Mammary epithelial cell (primary cell): ENCODE measurements around the gene CCL27.

Experiments used
- EZH2 ChIP-seq: IDR thresholded peaks from 2 replicates; pipeline ENCODE4 v1.6.1; 2012; ENCODE audit warnings: low read length, inconsistent platforms, borderline replicate concordance
- TF ChIP-seq, protein P1 (sequence below), 2 donors: IDR thresholded peaks in 1 of 2; conservative IDR thresholded peaks in 1 of 2; 2 replicates each; pipeline ENCODE4 v1.5.1; 2011 to 2012; ENCODE audit warnings: inconsistent platforms in 2 of 2, low read length in 2 of 2, mild to moderate bottlenecking in 2 of 2, control low read depth in 1 of 2, low read depth in 1 of 2; ENCODE audit not compliant: insufficient read depth in 1 of 2; ENCODE audit errors: extremely low read depth in 1 of 2

DNA sequence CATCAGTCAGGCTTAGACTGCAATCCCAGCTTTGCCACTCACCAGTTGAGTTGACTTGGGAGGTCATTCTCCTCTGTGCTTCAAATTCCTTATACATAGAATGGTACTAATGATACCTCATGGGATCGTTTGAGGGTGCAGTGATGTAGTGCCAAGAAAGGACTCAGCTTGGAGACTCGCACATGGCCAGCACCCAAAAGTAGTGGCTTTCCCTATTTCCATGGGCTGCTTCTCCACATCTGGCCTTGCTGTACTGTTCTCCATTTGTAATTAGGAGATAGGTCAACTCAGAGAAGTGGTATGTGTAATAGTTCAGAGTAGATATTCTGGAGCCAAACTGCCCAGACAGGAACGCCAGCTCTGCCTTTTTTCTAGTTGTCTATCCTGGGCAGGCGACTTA, 23.1 kb upstream of the CCL27 start:
- TF ChIP-seq, protein P1, sequence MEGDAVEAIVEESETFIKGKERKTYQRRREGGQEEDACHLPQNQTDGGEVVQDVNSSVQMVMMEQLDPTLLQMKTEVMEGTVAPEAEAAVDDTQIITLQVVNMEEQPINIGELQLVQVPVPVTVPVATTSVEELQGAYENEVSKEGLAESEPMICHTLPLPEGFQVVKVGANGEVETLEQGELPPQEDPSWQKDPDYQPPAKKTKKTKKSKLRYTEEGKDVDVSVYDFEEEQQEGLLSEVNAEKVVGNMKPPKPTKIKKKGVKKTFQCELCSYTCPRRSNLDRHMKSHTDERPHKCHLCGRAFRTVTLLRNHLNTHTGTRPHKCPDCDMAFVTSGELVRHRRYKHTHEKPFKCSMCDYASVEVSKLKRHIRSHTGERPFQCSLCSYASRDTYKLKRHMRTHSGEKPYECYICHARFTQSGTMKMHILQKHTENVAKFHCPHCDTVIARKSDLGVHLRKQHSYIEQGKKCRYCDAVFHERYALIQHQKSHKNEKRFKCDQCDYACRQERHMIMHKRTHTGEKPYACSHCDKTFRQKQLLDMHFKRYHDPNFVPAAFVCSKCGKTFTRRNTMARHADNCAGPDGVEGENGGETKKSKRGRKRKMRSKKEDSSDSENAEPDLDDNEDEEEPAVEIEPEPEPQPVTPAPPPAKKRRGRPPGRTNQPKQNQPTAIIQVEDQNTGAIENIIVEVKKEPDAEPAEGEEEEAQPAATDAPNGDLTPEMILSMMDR (conservative IDR thresholded peaks at IDR 0.05 in 1 of 2, IDR thresholded peaks at IDR 0.05 in 1 of 2; ENCODE audit: extremely low read depth in 1 of 2, insufficient read depth in 1 of 2, low read depth in 1 of 2, low read length in 2 of 2) = no peak
- TF ChIP-seq EZH2 = no peak
